ENCODE measurements around the gene NAALADL2.
"Not testable (repeated sequence)": the region's sequence is repeated elsewhere in the genome, so short reads cannot be mapped to it uniquely, and the experiment has no call there.

Gene NAALADL2

GRCh38 chr3:175822766-175823491 lies 963.8 kb downstream of the NAALADL2 start:
- not testable (repeated sequence) for DNase-seq

GRCh38 chr3:175825016-175825580 lies 966.0 kb downstream of the NAALADL2 start:
- DNase-seq, result not testable (repeated sequence)

- DNase-seq, result no peak
These were observed 967.6 kb downstream of the NAALADL2 start for GRCh38 chr3:175826759-175827158.

- not testable (repeated sequence) for DNase-seq
These were observed 970.7 kb downstream of the NAALADL2 start for GRCh38 chr3:175829809-175830208.

GRCh38 chr3:175835763-175836162 lies 976.6 kb downstream of the NAALADL2 start:
- DNase-seq, result not testable (repeated sequence)

- DNase-seq, result no peak
These were observed 977.5 kb downstream of the NAALADL2 start for GRCh38 chr3:175836617-175837016.

GRCh38 chr3:175837962-175838361 lies 978.8 kb downstream of the NAALADL2 start:
- no peak for DNase-seq

GRCh38 chr3:175839366-175840005 lies 980.4 kb downstream of the NAALADL2 start:
- DNase-seq, result no peak

GRCh38 chr3:175851541-175851940 lies 992.4 kb downstream of the NAALADL2 start:
- no peak for DNase-seq

GRCh38 chr3:175852560-175852959 lies 993.4 kb downstream of the NAALADL2 start:
- no peak for DNase-seq

- DNase-seq, result no peak
These were observed 998.6 kb downstream of the NAALADL2 start for GRCh38 chr3:175857666-175858270.

All from SW 1271 (cell line).